SHP77 treated with DMSO at 0.1 percent for 48 hours (cell line): ENCODE data around the gene ARHGAP4.

Experiments
- DNase-seq: peaks from one replicate; lab custom pipeline; 2025; lab: John Stamatoyannopoulos, UW

Gene ARHGAP4

GRCh38 chrX:153906126-153906917 is 19.7 kb downstream of the ARHGAP4 start:
- DNase-seq, result no peak

GRCh38 chrX:153905481-153906095 is 20.5 kb downstream of the ARHGAP4 start:
- no peak for DNase-seq

- no peak for DNase-seq
Observed at GRCh38 chrX:153903991-153904957, 21.8 kb downstream of the ARHGAP4 start, which contains the start of gene AVPR2. AVPR2 (plus strand) TSS chrX:153904673; CDS start chrX:153905146, 473 bp downstream.

- no peak for DNase-seq
Observed at GRCh38 chrX:153903238-153903980, 22.7 kb downstream of the ARHGAP4 start.

- DNase-seq, result no peak
Observed at GRCh38 chrX:153902385-153902784, 23.7 kb downstream of the ARHGAP4 start.

GRCh38 chrX:153901753-153902140 is 24.3 kb downstream of the ARHGAP4 start:
- no peak for DNase-seq

GRCh38 chrX:153900831-153901752 is 25.0 kb downstream of the ARHGAP4 start:
- no peak for DNase-seq

GRCh38 chrX:153897899-153898298 is 28.2 kb downstream of the ARHGAP4 start:
- DNase-seq, result no peak

- no peak for DNase-seq
Observed at GRCh38 chrX:153889123-153889522, 36.9 kb downstream of the ARHGAP4 start.

- DNase-seq, result no peak
Observed at GRCh38 chrX:153888344-153888743, 37.7 kb downstream of the ARHGAP4 start.

- no peak for DNase-seq
Observed at GRCh38 chrX:153887385-153887784, 38.7 kb downstream of the ARHGAP4 start.

- DNase-seq, result no peak
Observed at GRCh38 chrX:153886915-153887314, 39.1 kb downstream of the ARHGAP4 start.

GRCh38 chrX:153885968-153886903 is 39.8 kb downstream of the ARHGAP4 start, which contains the start of gene L1CAM:
L1CAM (minus strand) TSS chrX:153886173; CDS start chrX:153875836, 10,337 bp downstream.
- DNase-seq, result no peak

GRCh38 chrX:153885208-153885787 is 40.8 kb downstream of the ARHGAP4 start:
- DNase-seq, result no peak

GRCh38 chrX:153884590-153884989 is 41.5 kb downstream of the ARHGAP4 start:
- DNase-seq, result no peak

- DNase-seq, result no peak
Observed at GRCh38 chrX:153884136-153884535, 41.9 kb downstream of the ARHGAP4 start.

- no peak for DNase-seq
Observed at GRCh38 chrX:153883163-153883843, 42.8 kb downstream of the ARHGAP4 start.

- DNase-seq, result no peak
Observed at GRCh38 chrX:153882557-153882956, 43.5 kb downstream of the ARHGAP4 start.
